Measurements from ENCODE around the gene SDK1.

GRCh38 chr7:3561932-3562331 is 260.9 kb downstream of the SDK1 start:
- TF ChIP-seq CTCF (IDR thresholded peaks at IDR 0.05) (no peak), POLR2A (IDR thresholded peaks at IDR 0.05) (no peak)
